Ascending aorta (tissue), 2 donors: ENCODE data around the gene SCGB1C1. TPM values are rescaled to one million over a fixed set of nuclear protein-coding genes. Genes with fewer than 3 reads are reported as not detected.
A peak's percentile ranks its signal among the peaks of the same experiment; 100 is the strongest.
"Not testable (repeated sequence)": the region's sequence is repeated elsewhere in the genome, so short reads cannot be mapped to it uniquely, and the experiment has no call there.

Experiments
- DNase-seq, 2 donors: peaks; one replicate each; pipeline ENCODE4 v3.0.0-alpha.2; 2019; ENCODE audit warnings: low spot score in 2 of 2
- H3K27ac ChIP-seq, 2 donors: fragments of 200-600 bp; sonication (generic); one replicate each; pipeline ENCODE4 v1.5.1; 2016 to 2017; ENCODE audit warnings: mild to moderate bottlenecking in 1 of 2
- H3K27me3 ChIP-seq: fragments of 200-600 bp; sonication (generic); one replicate; pipeline ENCODE4 v1.5.1; 2017
- H3K36me3 ChIP-seq, 2 donors: fragments of 200-600 bp; sonication (generic); one replicate each; pipeline ENCODE4 v1.5.1; 2016
- H3K4me1 ChIP-seq, 2 donors: fragments of 200-600 bp; sonication (generic); one replicate each; pipeline ENCODE4 v1.5.1; 2016 to 2017; ENCODE audit warnings: mild to moderate bottlenecking in 1 of 2
- H3K4me3 ChIP-seq, 2 donors: fragments of 200-600 bp; sonication (generic); one replicate each; pipeline ENCODE4 v1.5.1; 2016 to 2017; ENCODE audit warnings: mild to moderate bottlenecking in 1 of 2
- H3K9me3 ChIP-seq, 2 donors: fragments of 200-600 bp; sonication (generic); one replicate each; pipeline ENCODE4 v1.5.1; 2016
- intact Hi-C: fragments of 100-400 bp; cut with DNase I; formaldehyde crosslinking; loops from one replicate; pipeline ENCODE4 v1.15.1; 2023
- total RNA-seq: library from RNA; depleted of rRNA; stranded (reverse); fragments of >200 nt; gene quantifications from one replicate; pipeline ENCODE4 v1.1.0, GENCODE V29; 2016
- TF ChIP-seq, protein P1 (sequence below), 3 experiments: fragments of 200-600 bp in 2 of 3; fragments of 450-650 bp in 1 of 3; sonication (generic) in 2 of 3; IDR thresholded peaks; one replicate each; pipeline ENCODE4 v1.5.1; 2016 to 2019; ENCODE audit warnings: antibody characterized with exemption in 3 of 3, mild to moderate bottlenecking in 1 of 3, moderate library complexity in 1 of 3

Gene SCGB1C1
- total RNA-seq, 1 donor from 2014 or later, result not detected

DNA sequence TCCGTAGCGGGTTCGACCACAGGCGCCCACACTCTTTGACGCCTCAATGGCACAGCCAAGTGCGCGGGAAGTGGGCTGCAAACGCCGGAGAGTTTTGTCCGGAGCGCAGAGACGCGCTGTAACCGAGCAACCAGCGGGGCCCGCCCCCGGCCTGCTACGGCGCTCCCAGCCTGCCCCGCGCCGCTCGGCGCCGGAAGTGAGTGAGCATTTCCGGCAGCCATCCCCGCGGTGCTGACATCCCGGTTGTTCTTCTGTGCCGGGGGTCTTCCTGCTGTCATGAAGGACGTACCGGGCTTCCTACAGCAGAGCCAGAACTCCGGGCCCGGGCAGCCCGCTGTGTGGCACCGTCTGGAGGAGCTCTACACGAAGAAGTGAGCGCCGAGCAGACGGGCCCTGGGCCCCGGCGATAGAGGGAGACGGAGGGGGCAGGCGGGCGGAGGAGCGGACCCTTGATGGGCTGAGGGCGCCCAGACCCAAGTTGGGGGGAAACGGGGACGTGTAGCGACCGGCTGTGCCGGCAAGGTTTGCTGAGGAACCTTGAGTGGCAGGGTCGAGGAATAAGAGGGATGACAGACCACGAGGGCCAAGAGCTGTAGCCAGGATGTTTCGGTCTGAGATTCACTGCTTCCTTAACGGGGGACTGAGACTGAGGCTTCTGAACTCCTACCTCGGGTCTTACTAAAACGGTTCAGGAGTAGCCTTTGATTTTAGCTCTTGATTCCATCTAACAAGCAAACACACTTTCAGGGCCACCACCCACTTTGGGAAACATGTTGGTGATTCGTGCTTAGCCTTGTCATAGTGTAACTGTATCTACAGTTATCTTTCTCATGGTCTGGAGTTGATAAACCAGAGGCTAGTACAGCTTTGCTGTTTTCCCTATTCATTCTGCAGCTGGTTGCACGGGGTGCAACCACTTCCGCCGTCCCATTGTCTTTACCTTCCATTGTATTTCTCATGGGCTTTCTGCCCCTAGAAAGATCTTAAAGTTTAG, 44.2 kb downstream of the SCGB1C1 start, which contains the start of gene PSMD13:
TSS of gene PSMD13 (plus strand) at position 203 of the 994 bp plus-strand sequence. CDS start at position 277, 74 bp downstream.
- TF ChIP-seq, protein P1, sequence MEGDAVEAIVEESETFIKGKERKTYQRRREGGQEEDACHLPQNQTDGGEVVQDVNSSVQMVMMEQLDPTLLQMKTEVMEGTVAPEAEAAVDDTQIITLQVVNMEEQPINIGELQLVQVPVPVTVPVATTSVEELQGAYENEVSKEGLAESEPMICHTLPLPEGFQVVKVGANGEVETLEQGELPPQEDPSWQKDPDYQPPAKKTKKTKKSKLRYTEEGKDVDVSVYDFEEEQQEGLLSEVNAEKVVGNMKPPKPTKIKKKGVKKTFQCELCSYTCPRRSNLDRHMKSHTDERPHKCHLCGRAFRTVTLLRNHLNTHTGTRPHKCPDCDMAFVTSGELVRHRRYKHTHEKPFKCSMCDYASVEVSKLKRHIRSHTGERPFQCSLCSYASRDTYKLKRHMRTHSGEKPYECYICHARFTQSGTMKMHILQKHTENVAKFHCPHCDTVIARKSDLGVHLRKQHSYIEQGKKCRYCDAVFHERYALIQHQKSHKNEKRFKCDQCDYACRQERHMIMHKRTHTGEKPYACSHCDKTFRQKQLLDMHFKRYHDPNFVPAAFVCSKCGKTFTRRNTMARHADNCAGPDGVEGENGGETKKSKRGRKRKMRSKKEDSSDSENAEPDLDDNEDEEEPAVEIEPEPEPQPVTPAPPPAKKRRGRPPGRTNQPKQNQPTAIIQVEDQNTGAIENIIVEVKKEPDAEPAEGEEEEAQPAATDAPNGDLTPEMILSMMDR (IDR thresholded peaks at IDR 0.05), result no peak

DNA sequence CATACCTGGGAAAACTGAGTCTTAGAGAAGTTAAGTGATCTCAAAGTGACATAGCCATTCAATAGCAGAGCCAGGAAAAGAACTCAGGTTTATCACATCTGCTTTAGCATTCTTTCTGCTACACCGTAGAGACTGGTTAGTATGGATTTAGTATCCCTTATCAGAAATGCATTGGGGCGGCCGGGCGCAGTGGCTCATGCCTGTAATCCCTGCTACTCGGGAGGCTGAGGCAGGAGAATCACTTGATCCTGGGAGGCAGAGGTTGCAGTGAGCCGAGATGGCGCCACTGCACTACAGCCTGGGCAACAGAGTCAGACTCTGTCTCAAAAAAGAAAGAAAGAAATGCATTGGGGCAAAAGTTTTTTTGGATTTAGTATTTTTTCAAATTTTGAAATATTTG, 45.5 kb downstream of the SCGB1C1 start:
- not testable (repeated sequence) for H3K27me3 ChIP-seq, H3K27ac ChIP-seq, DNase-seq, H3K9me3 ChIP-seq
- intact Hi-C loops, result loop anchor here (5.0 kb wide), 2 partner anchors 69 to 339 kb away; partner anchors contain the start of genes IFITM2 and PHRF1
- peaks cover 19 to 21% of the 10 kb centered on the region in 2 donors for H3K36me3 ChIP-seq
- H3K4me1 ChIP-seq, result peaks cover 8 to 15% of the 10 kb centered on the region in 2 donors
- H3K4me3 ChIP-seq, result peak overlapping the region in 1 of 2 donors; percentile 99

More for the DNA sequence above, 44.2 kb downstream of the SCGB1C1 start, which contains the start of gene PSMD13:
- intact Hi-C loops, result loop anchor here (1.0 to 5.0 kb wide), 7 partner anchors 30 to 340 kb away; partner anchors contain the start of genes BET1L, IFITM2, PGGHG and PHRF1
- Histone ChIP-seq H3K27me3 (no peaks in the 10 kb centered on the region), H3K4me3 (peak within 1 kb of the TSS; percentile 96 to 99), H3K9me3 (no peaks in the 10 kb centered on the region), H3K36me3 (peaks cover 13 to 17% of the 10 kb centered on the region in 2 donors), H3K4me1 (peaks cover 8 to 15% of the 10 kb centered on the region in 2 donors), H3K27ac (peak within 1 kb of the TSS; percentile 98)
- DNase-seq, result peak; percentile 32 to 92

DNA sequence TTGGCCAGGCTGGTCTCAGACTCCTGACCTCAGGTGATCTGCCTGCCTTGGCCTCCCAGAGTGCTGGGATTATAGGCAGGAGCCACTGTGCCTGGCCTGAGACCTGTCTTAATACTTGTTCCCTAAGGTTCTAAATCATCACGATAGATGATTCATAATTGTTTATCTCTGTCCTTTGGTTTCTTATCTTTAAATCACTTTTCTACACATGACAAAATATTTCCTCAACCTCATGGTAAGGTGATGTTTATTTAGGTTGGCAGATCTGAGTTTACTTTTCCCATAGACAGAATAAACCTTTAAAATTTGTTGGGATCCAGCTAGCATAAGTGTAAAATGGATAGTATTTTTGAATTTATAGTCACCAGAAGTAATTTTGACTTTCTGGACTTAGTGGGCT, 47.4 kb downstream of the SCGB1C1 start:
- Histone ChIP-seq H3K36me3 (peaks cover 38 to 39% of the 10 kb centered on the region in 2 donors), H3K27ac (no peak overlapping the region), H3K4me1 (peaks cover 3 to 9% of the 10 kb centered on the region in 2 donors), H3K4me3 (no peak overlapping the region), H3K9me3 (no peaks in the 10 kb centered on the region), H3K27me3 (no peaks in the 10 kb centered on the region)
- no peak for DNase-seq
- intact Hi-C loops, result no loop called here
- TF ChIP-seq, protein P1 (IDR thresholded peaks at IDR 0.05), result no peak

DNA sequence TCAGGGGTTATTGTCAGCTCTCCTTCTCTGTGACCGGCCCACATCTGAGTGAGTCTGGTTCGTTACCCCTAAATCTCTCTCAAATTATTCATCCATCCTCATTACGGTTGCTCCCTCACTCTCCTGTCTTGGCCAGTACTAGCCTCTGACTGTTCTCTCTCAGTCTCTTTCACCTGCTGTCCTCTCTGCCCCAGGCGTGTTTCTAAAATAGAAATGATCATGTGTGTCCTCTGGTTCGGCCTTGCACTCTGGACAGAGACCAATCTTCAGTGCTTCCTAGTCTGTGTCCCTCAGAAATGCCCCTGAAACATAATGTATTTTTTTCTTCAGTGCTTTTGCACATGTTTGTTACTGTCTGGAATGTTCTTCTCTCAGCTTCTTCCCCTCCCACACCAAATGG, 48.8 kb downstream of the SCGB1C1 start:
- Histone ChIP-seq H3K9me3 (no peaks in the 10 kb centered on the region), H3K36me3 (peaks cover 46 to 51% of the 10 kb centered on the region in 2 donors), H3K27ac (no peak overlapping the region), H3K4me1 (peaks cover 3 to 8% of the 10 kb centered on the region in 2 donors), H3K4me3 (no peak overlapping the region), H3K27me3 (no peaks in the 10 kb centered on the region)
- no peak for DNase-seq
- intact Hi-C loops, result no loop called here
- TF ChIP-seq, protein P1 (IDR thresholded peaks at IDR 0.05), result no peak

Other genes with a start within 250 kb of the SCGB1C1 start
- 42.3 TPM for gene BET1L, start 14.3 kb downstream of the SCGB1C1 start, total RNA-seq
- gene RIC8A, start 14.6 kb downstream of the SCGB1C1 start, total RNA-seq, result 102 TPM
- 69.9 TPM for gene SIRT3, start 43.3 kb downstream of the SCGB1C1 start, total RNA-seq
- gene PSMD13, start 43.9 kb downstream of the SCGB1C1 start, total RNA-seq, result 50.2 TPM
- not detected for gene NLRP6, start 85.3 kb downstream of the SCGB1C1 start, total RNA-seq
- gene PGGHG, start 96.0 kb downstream of the SCGB1C1 start, total RNA-seq, result 155 TPM
- gene IFITM5, start 106.4 kb downstream of the SCGB1C1 start, total RNA-seq, result not detected
- 1,131 TPM for gene IFITM2, start 114.7 kb downstream of the SCGB1C1 start, total RNA-seq
- gene IFITM1, start 121.0 kb downstream of the SCGB1C1 start, total RNA-seq, result 650 TPM
- 1,421 TPM for gene IFITM3, start 127.8 kb downstream of the SCGB1C1 start, total RNA-seq
- not detected for gene B4GALNT4, start 176.4 kb downstream of the SCGB1C1 start, total RNA-seq
- not detected for gene PKP3, start 201.1 kb downstream of the SCGB1C1 start, total RNA-seq
- gene SIGIRR, start 221.9 kb downstream of the SCGB1C1 start, total RNA-seq, result 121 TPM
- 4.0 TPM for gene ANO9, start 248.9 kb downstream of the SCGB1C1 start, total RNA-seq